ENCODE measurements around the gene NUP205. TPM values are rescaled to one million over a fixed set of nuclear protein-coding genes. Genes with fewer than 3 reads are reported as not detected.

Gene NUP205
- total RNA-seq, 1 experiment from 2014 or later, result 91.0 TPM

- no peak for ATAC-seq
- no peak for DNase-seq (ENCODE audit: low read depth, low spot score)
- no peaks in the 10 kb centered on the region for H3K79me2 ChIP-seq (ENCODE audit: insufficient read depth, low read length)
- no peaks in the 10 kb centered on the region for H3K9me3 ChIP-seq (ENCODE audit: control insufficient read depth in 1 of 2, insufficient read depth in 1 of 2, low read depth in 1 of 2, low read length in 2 of 2)
- no peak for TF ChIP-seq RAD21 (IDR thresholded peaks at IDR 0.05; ENCODE audit: low read depth)
- TF ChIP-seq ZBTB33 (IDR thresholded peaks at IDR 0.05; ENCODE audit: extremely low read depth, insufficient replicate concordance, low read length), result no peak
- TF ChIP-seq ZFX (IDR thresholded peaks at IDR 0.05), result no peak
- TF ChIP-seq YY1 (IDR thresholded peaks at IDR 0.05; ENCODE audit: extremely low read depth, insufficient replicate concordance, low read depth, low read length), result no peak
- no peak for TF ChIP-seq POLR2AphosphoS5 (IDR thresholded peaks at IDR 0.05; ENCODE audit: low read depth, low read length)
- TF ChIP-seq ZNF274 (IDR thresholded peaks at IDR 0.05; ENCODE audit: low read depth, low read length), result no peak
- no peak for TF ChIP-seq JUND (IDR thresholded peaks at IDR 0.05)
- CTCF ChIA-PET, result no interaction called here
- no peak overlapping the region for H3K27ac ChIP-seq (ENCODE audit: low read depth, low read length)
- H3K4me2 ChIP-seq (ENCODE audit: low read length), result no peak overlapping the region
- H4K20me1 ChIP-seq (ENCODE audit: insufficient read depth), result no peaks in the 10 kb centered on the region
- H3K4me3 ChIP-seq (replicated peaks in 1 of 2; ENCODE audit: low read depth in 1 of 2, low read length in 2 of 2), result no peak overlapping the region
- POLR2A ChIA-PET, result no interaction called here
- H2AFZ ChIP-seq (ENCODE audit: low read depth, low read length, poor library complexity, severe bottlenecking), result no peak overlapping the region
- no TSS peak for BruUV-seq (replicated peaks)
- no peak overlapping the region for H3K9ac ChIP-seq (ENCODE audit: low read length)
- intact Hi-C loops (cut with micrococcal nuclease), result no loop called here
- RAD21 ChIA-PET (ENCODE audit: low non-redundant PET in 1 of 2, low total read pairs in 2 of 2, uncharacterized antibody in 2 of 2, unreplicated experiment in 2 of 2), result no interaction called here
- no peaks in the 10 kb centered on the region for H3K27me3 ChIP-seq (ENCODE audit: insufficient read depth, low read length)
- H3K36me3 ChIP-seq (ENCODE audit: control insufficient read depth in 1 of 2, insufficient read depth in 2 of 2, low read length in 2 of 2), result no peaks in the 10 kb centered on the region
- no peaks in the 10 kb centered on the region for H3K9me2 ChIP-seq (ENCODE audit: insufficient read depth)
- H3K4me1 ChIP-seq (ENCODE audit: control insufficient read depth in 1 of 2, insufficient read depth in 2 of 2, low read length in 2 of 2), result no peaks in the 10 kb centered on the region
These were observed 5.6 kb upstream of the NUP205 start for GRCh38 chr7:135552148-135552547.

DNA sequence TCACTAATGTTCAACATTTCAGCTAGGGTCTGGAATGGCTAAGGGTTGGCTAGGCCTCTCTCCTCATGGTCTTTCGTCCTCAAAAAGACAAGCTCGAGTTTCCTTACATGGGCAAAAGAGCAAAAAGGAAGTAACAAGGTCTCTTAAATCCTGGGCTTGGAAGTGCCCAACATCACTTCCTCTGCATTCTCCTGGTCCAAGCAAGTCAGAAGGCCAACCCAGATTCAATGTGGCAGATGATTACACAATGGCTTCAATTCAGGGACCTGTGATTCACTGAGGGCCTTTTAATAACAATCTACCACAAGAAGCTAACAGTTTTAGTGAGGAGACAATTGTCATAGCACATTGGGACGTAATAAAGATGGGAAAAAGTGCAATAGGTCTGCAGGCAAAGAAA, 4.4 kb upstream of the NUP205 start:
- no peak for DNase-seq (ENCODE audit: low read depth, low spot score)
- no peaks in the 10 kb centered on the region for H4K20me1 ChIP-seq (ENCODE audit: insufficient read depth)
- no peak overlapping the region for H3K27ac ChIP-seq (ENCODE audit: low read depth, low read length)
- H3K27me3 ChIP-seq (ENCODE audit: insufficient read depth, low read length), result no peaks in the 10 kb centered on the region
- ChIA-PET POLR2A (no interaction called here), CTCF (no interaction called here), RAD21 (ENCODE audit: low non-redundant PET in 1 of 2, low total read pairs in 2 of 2, uncharacterized antibody in 2 of 2, unreplicated experiment in 2 of 2) (no interaction called here)
- H3K4me1 ChIP-seq (ENCODE audit: control insufficient read depth in 1 of 2, insufficient read depth in 2 of 2, low read length in 2 of 2), result no peaks in the 10 kb centered on the region
- H2AFZ ChIP-seq (ENCODE audit: low read depth, low read length, poor library complexity, severe bottlenecking), result no peak overlapping the region
- no TSS peak for BruUV-seq (replicated peaks)
- H3K36me3 ChIP-seq (ENCODE audit: control insufficient read depth in 1 of 2, insufficient read depth in 2 of 2, low read length in 2 of 2), result no peaks in the 10 kb centered on the region
- no peaks in the 10 kb centered on the region for H3K9me3 ChIP-seq (ENCODE audit: control insufficient read depth in 1 of 2, insufficient read depth in 1 of 2, low read depth in 1 of 2, low read length in 2 of 2)
- H3K4me3 ChIP-seq (replicated peaks in 1 of 2; ENCODE audit: low read depth in 1 of 2, low read length in 2 of 2), result no peak overlapping the region
- intact Hi-C loops (cut with micrococcal nuclease), result no loop called here
- TF ChIP-seq EZH2phosphoT487 (IDR thresholded peaks at IDR 0.05; ENCODE audit: borderline replicate concordance) (no peak), ZBTB33 (IDR thresholded peaks at IDR 0.05; ENCODE audit: extremely low read depth, insufficient replicate concordance, low read length) (no peak), CEBPB (IDR thresholded peaks at IDR 0.05; ENCODE audit: low read depth) (no peak), SP1 (IDR thresholded peaks at IDR 0.05; ENCODE audit: low read depth) (no peak), SIN3A (IDR thresholded peaks at IDR 0.05; ENCODE audit: low read depth) (no peak), ELF1 (IDR thresholded peaks at IDR 0.05; ENCODE audit: borderline replicate concordance, low read depth) (no peak), POLR2A (IDR thresholded peaks at IDR 0.05; ENCODE audit: borderline replicate concordance, extremely low read depth, insufficient read depth, insufficient read length) (no peak), FOSL1 (IDR thresholded peaks at IDR 0.05; ENCODE audit: low read depth) (no peak), POLR2AphosphoS5 (IDR thresholded peaks at IDR 0.05; ENCODE audit: low read depth, low read length) (no peak), ZNF274 (IDR thresholded peaks at IDR 0.05; ENCODE audit: low read depth, low read length) (no peak), SRF (IDR thresholded peaks at IDR 0.05; ENCODE audit: low read depth) (no peak), EGR1 (IDR thresholded peaks at IDR 0.05; ENCODE audit: low read depth) (no peak)
- TF ChIP-seq, protein P1, sequence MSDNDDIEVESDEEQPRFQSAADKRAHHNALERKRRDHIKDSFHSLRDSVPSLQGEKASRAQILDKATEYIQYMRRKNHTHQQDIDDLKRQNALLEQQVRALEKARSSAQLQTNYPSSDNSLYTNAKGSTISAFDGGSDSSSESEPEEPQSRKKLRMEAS (IDR thresholded peaks at IDR 0.05), result no peak
- H3K9ac ChIP-seq (ENCODE audit: low read length), result no peak overlapping the region
- H3K9me2 ChIP-seq (ENCODE audit: insufficient read depth), result no peaks in the 10 kb centered on the region
- peaks cover 6% of the 10 kb centered on the region for H3K79me2 ChIP-seq (ENCODE audit: insufficient read depth, low read length)
- no peak for ATAC-seq
- H3K4me2 ChIP-seq (ENCODE audit: low read length), result no peak overlapping the region
